ENCODE data around the gene RRAD.

DNA sequence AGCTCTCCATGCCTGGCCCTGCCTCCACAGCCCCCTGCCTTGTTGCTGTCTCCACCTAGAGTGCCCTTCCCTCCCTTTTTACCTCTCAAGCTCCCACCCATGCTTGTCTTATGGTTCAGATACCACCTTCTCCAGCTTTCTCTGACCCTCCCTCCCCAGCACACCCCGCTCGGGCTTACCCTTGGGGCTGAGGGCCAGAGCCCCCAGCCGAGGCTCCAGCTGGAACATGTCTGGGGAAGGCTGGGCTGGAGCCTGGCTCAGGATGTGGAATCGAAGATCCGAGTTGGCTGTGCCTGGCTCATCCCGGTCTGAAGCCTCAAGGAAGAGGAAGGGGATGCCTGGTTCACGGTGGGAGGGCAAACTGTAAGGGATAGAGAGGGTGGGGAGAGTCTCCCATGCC lies 10.3 kb downstream of the RRAD start:
- TF ChIP-seq POLR2A (IDR thresholded peaks at IDR 0.05; ENCODE audit: low read length) (no peak), GATA1 (IDR thresholded peaks at IDR 0.05; ENCODE audit: low read depth, low read length) (no peak)

Data from erythroblast (primary cell).